ENCODE results near the gene CPEB4. TPM values are rescaled to one million over a fixed set of nuclear protein-coding genes. Genes with fewer than 3 reads are reported as not detected.

The CPEB4 gene
- total RNA-seq, 2 experiments from 2014 or later = 17.3 to 19.5 TPM

GRCh38 chr5:173883347-173883924 is 4.7 kb upstream of the CPEB4 start:
- Mint-ChIP-seq H3K9me3 (peaks cover 14% of the 10 kb centered on the region), H3K27ac (no peak overlapping the region), H3K4me1 (peaks cover 53% of the 10 kb centered on the region), H3K27me3 (no peaks in the 10 kb centered on the region), H3K4me3 (no peak overlapping the region), H3K36me3 (ENCODE audit: low read depth) (peaks cover 27% of the 10 kb centered on the region)
- ChIA-PET POLR2A (interaction anchor here (1.4 to 1.9 kb wide), 2 partner anchors 10 to 35 kb away, joined by 3 to 15 read pairs; no protein-coding TSS in a partner anchor), CTCF (interaction anchor here (1.1 to 2.4 kb wide), 5 partner anchors 13 to 268 kb away, joined by 3 to 17 read pairs (median 3); partner anchors contain the start of gene BOD1)
- no peak for DNase-seq

DNA sequence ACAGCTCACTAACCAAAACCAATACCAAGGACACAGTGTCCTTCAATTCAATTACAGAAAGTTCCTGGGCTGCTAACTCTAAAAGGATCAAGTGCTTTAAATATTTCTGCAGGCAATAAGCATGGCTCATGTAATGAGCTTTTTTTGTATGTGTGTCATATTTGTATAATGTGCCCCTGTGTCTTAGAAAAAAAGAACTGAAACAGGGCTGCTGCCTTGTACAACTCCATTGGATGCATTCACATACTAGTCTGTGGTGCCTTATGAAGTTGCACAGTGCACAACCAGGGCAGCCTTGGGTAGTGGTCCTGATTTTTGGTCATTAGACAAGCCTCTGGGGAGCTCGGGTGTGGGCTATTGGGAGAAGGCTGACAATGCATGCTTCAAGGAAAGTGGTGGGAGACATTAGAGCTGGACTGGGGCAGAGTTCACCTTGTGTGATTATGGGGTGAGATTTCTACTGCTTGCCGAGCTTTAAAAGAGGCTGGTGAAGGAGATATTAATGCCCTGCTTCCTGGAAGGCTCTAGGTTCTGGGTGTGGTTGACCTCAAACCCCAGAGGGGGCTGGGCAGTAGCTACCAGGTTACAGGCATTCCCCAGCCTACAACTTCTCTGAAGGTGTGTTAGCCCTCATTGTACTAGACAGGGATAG is 3.6 kb upstream of the CPEB4 start:
- POLR2A ChIA-PET = interaction anchor here (1.0 to 2.3 kb wide), 9 partner anchors 24 to 901 kb away, joined by 3 to 15 read pairs (median 4); partner anchors contain the start of gene ATP6V0E1
- no peaks in the 10 kb centered on the region for H3K27me3 Mint-ChIP-seq
- H3K27ac Mint-ChIP-seq = peak overlapping the region; percentile 82
- DNase-seq = peak; percentile 83
- CTCF ChIA-PET = interaction anchor here (0.8 to 2.4 kb wide), 9 partner anchors 12 to 269 kb away, joined by 3 to 17 read pairs (median 4); partner anchors contain the start of gene BOD1
- H3K9me3 Mint-ChIP-seq = peaks cover 14% of the 10 kb centered on the region
- peaks cover 30% of the 10 kb centered on the region for H3K36me3 Mint-ChIP-seq (ENCODE audit: low read depth)
- peak overlapping the region; percentile 36 for H3K4me3 Mint-ChIP-seq
- peaks cover 60% of the 10 kb centered on the region for H3K4me1 Mint-ChIP-seq

DNA sequence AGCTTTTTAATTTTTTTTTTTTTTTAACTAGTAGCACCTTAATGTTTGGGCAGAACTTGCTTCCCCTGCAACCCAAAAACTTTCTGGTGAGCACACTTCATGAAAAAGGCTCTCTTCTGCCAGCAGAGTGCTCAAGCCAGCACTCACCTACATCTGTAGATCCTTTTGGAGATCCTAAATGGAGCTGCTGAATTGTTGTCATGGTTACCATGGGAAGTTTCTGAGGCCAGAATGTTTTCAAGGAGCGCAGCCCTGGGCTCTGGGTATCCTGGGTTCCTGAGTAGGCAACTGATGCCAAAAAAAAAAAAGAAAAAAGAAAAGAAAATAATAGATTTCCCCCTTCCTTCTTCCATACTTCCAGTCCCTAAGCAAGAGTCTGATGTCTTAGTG is 3.1 kb upstream of the CPEB4 start:
- CTCF ChIA-PET = interaction anchor here (0.8 to 2.4 kb wide), 8 partner anchors 12 to 269 kb away, joined by 3 to 17 read pairs (median 4); partner anchors contain the start of gene BOD1
- Mint-ChIP-seq H3K9me3 (peaks cover 14% of the 10 kb centered on the region), H3K4me1 (peaks cover 65% of the 10 kb centered on the region), H3K27me3 (no peaks in the 10 kb centered on the region), H3K36me3 (ENCODE audit: low read depth) (peaks cover 33% of the 10 kb centered on the region), H3K4me3 (no peak overlapping the region), H3K27ac (peak overlapping the region; percentile 82)
- POLR2A ChIA-PET = interaction anchor here (1.0 to 2.3 kb wide), 9 partner anchors 23 to 901 kb away, joined by 3 to 15 read pairs (median 4); partner anchors contain the start of gene ATP6V0E1
- no peak for DNase-seq

DNA sequence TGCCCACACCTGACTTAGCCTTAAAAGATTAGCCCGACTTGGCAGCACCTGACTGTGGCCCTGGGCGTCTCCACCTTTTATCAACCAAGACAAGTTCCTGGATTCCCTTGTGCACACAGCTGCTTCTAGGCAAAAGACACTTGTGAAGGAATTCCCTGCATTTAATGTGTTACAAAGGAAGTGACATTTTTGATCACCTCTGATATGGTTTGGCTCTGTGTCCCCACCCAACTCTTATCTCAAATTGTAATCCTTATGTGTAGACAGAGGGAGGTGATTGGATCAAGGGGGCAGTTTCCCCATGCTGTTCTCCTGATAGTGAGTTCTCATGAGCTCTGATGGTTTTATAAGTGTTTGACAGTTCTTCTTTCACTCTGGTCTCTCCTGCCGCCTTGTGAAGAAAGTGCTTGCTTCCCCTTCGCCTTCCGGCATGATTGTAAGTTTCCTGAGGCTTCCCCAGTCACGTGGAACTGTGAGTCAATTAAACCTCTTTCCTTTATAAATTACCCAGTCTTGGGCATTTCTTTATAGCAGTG is 2.6 kb upstream of the CPEB4 start:
- CTCF ChIA-PET = interaction anchor here (1.0 to 2.4 kb wide), 6 partner anchors 11 to 270 kb away, joined by 3 to 17 read pairs (median 6); partner anchors contain the start of gene BOD1
- POLR2A ChIA-PET = interaction anchor here (1.0 to 3.0 kb wide), 11 partner anchors 23 to 902 kb away, joined by 3 to 19 read pairs (median 4); partner anchors contain the start of gene ATP6V0E1
- Mint-ChIP-seq H3K27ac (peak overlapping the region; percentile 82), H3K27me3 (no peaks in the 10 kb centered on the region), H3K36me3 (ENCODE audit: low read depth) (peaks cover 38% of the 10 kb centered on the region), H3K4me3 (peak overlapping the region; percentile 1), H3K4me1 (peaks cover 70% of the 10 kb centered on the region), H3K9me3 (peaks cover 14% of the 10 kb centered on the region)
- DNase-seq = no peak

DNA sequence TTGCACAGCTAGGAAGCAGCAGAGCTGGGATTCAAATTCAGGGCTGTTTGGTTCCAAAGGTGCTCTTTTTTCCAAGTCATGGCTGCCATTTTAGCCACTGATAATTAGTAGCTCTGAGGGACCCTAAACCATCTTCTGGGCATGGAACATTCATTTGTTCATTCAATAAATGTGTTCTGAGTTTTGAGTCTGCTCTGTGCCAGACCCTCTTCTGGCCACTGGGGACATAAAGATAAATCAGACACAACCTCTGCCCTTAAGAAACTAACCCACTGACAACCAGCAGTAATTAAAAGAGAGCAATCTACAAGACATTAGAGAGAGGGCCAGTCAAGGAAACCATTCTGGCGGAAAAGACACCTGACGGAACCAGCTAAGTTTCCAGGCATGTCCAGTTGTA is 2.0 kb upstream of the CPEB4 start:
- Mint-ChIP-seq H3K4me3 (no peak overlapping the region), H3K27me3 (no peaks in the 10 kb centered on the region), H3K27ac (no peak overlapping the region), H3K9me3 (peaks cover 14% of the 10 kb centered on the region), H3K4me1 (peaks cover 75% of the 10 kb centered on the region), H3K36me3 (ENCODE audit: low read depth) (peaks cover 42% of the 10 kb centered on the region)
- POLR2A ChIA-PET = interaction anchor here (0.6 to 3.0 kb wide), 5 partner anchors 26 to 269 kb away, joined by 3 to 19 read pairs (median 3); no protein-coding TSS in a partner anchor
- DNase-seq = no peak
- CTCF ChIA-PET = interaction anchor here (2.4 kb wide), 1 partner anchor 270 kb away, joined by 17 read pairs; the partner anchor contains the start of gene BOD1

DNA sequence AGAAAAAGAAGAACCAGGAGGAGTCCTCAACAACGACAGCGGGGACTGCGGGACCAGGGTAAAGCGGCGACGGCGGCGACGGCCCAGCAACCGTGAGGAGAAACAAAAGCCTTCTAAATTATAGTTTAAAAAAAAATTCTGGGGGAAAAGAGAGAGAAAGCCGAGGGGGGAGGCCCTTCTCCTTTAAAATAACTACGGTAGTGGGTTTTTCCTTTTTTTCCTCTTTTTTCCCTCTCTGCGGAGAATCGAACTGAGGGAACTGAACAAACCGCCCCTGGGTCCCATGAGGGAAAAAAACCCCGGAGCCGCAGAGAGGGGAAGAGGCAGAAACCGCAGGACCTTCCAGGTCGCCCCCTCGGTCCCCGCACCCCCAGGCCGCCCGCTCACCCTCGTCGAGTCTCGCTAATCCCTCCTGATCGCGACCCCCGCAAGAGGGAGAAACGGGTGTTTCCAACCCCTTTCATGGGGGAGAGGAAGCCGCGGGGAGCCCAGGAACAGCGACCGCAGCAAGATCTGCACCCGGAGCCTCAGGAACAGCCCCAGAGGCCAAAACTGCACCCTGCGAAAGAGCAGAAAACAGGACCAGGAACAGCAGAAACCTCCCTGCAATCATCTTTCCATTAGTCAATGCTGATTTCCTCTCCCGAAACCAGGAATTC is 453 bp downstream of the CPEB4 start:
- H3K27me3 Mint-ChIP-seq = no peaks in the 10 kb centered on the region
- H3K4me3 Mint-ChIP-seq = peak overlapping the region; percentile 99
- ChIA-PET CTCF (interaction anchor here (0.9 to 1.9 kb wide), 5 partner anchors 12 to 273 kb away, joined by 3 to 12 read pairs (median 8); partner anchors contain the start of gene BOD1), POLR2A (interaction anchor here (0.7 to 3.0 kb wide), 13 partner anchors 9 to 273 kb away, joined by 3 to 19 read pairs (median 4); no protein-coding TSS in a partner anchor)
- H3K4me1 Mint-ChIP-seq = peaks cover 80% of the 10 kb centered on the region
- peak overlapping the region; percentile 91 for H3K27ac Mint-ChIP-seq
- peak; percentile 22 for DNase-seq
- peaks cover 5% of the 10 kb centered on the region for H3K9me3 Mint-ChIP-seq
- peaks cover 39% of the 10 kb centered on the region for H3K36me3 Mint-ChIP-seq (ENCODE audit: low read depth)

DNA sequence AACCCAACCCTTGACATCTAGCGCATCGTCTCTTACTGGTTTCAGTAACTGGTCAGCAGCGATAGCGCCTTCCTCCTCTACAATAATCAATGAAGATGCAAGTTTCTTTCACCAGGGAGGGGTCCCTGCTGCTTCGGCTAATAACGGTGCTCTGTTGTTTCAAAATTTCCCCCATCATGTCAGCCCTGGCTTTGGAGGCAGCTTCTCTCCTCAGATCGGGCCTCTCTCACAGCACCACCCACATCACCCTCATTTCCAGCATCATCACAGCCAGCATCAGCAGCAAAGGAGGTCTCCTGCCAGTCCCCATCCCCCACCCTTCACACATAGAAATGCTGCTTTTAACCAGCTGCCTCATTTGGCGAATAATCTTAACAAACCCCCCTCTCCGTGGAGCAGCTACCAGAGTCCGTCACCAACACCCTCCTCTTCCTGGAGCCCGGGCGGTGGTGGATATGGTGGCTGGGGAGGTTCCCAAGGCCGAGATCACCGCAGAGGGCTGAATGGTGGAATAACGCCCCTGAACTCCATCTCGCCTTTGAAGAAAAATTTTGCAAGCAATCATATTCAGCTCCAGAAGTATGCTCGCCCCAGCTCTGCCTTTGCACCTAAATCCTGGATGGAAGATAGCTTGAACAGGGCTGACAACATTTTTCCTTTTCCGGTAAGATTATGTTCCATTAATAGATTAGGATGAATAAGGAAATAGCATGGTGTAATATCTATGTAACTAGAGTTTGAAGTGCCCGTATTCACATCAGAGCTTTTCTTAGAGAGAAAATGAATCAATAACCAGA is 2.2 kb downstream of the CPEB4 start:
- CTCF ChIA-PET = interaction anchor here (1.0 to 2.1 kb wide), 3 partner anchors 13 to 83 kb away, joined by 3 to 6 read pairs (median 4); no protein-coding TSS in a partner anchor
- Mint-ChIP-seq H3K9me3 (no peaks in the 10 kb centered on the region), H3K36me3 (ENCODE audit: low read depth) (peaks cover 35% of the 10 kb centered on the region), H3K27me3 (no peaks in the 10 kb centered on the region), H3K27ac (no peak overlapping the region), H3K4me3 (peak overlapping the region; percentile 56), H3K4me1 (peaks cover 69% of the 10 kb centered on the region)
- POLR2A ChIA-PET = interaction anchor here (1.0 to 2.0 kb wide), 5 partner anchors 11 to 274 kb away, joined by 3 to 12 read pairs (median 4); partner anchors contain the start of gene BOD1
- no peak for DNase-seq

DNA sequence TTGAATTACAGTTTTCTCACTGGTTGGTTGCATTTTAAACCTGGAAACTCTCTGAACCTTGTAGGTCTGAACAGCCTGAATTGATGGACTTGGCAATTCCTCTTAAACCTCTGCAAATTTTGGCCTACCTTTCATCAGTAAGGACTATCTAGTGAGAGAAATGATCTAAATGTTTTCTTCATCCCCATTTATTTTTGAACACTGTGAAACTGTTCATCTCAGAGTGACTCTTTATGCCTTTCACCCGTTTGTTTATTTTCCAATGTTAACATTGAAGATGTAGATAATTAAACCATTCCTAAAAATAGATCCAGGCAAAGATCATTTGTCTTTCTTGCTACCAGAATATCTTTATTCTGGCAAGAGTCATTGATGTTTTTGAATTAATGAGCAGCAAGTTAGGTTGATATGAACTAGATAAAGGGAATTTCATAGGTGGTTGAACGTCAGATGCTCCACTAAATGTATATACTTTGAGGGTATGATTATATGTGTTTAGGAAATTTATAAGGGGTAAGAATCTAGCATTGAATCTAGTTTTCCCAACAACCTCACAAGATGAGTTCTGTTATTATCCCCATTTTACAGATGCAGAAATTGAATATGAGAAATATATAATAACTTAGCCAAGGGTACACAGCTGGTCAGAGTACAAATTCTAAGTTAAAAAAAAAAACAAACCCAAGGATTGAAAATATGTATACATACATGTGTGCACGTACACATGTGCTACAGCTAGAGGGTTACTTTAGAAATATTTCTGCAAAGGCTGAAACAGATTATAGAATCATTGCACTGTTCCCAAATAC is 3.4 kb downstream of the CPEB4 start:
- Mint-ChIP-seq H3K27me3 (no peaks in the 10 kb centered on the region), H3K9me3 (no peaks in the 10 kb centered on the region), H3K27ac (no peak overlapping the region), H3K36me3 (ENCODE audit: low read depth) (peaks cover 31% of the 10 kb centered on the region), H3K4me3 (peak overlapping the region; percentile 57), H3K4me1 (peaks cover 61% of the 10 kb centered on the region)
- no peak for DNase-seq
- ChIA-PET CTCF (interaction anchor here (1.0 to 2.1 kb wide), 3 partner anchors 12 to 81 kb away, joined by 3 to 6 read pairs (median 4); no protein-coding TSS in a partner anchor), POLR2A (interaction anchor here (1.2 to 2.0 kb wide), 2 partner anchors 16 to 26 kb away, joined by 4 to 12 read pairs; no protein-coding TSS in a partner anchor)

GRCh38 chr5:173893192-173893561 is 5.0 kb downstream of the CPEB4 start:
- no peak overlapping the region for H3K27ac Mint-ChIP-seq
- ChIA-PET CTCF (interaction anchor here (0.6 kb wide), 1 partner anchor 162 kb away, joined by 3 read pairs; no protein-coding TSS in a partner anchor), POLR2A (interaction anchor here (1.3 kb wide), 1 partner anchor 10 kb away, joined by 4 read pairs; no protein-coding TSS in a partner anchor)

GRCh38 chr5:173895401-173896165 is 7.4 kb downstream of the CPEB4 start:
- Mint-ChIP-seq H3K9me3 (no peaks in the 10 kb centered on the region), H3K27me3 (no peaks in the 10 kb centered on the region), H3K27ac (no peak overlapping the region), H3K4me3 (no peak overlapping the region), H3K4me1 (peaks cover 27% of the 10 kb centered on the region), H3K36me3 (ENCODE audit: low read depth) (peaks cover 15% of the 10 kb centered on the region)
- POLR2A ChIA-PET = no interaction called here
- CTCF ChIA-PET = interaction anchor here (2.2 kb wide), 1 partner anchor 30 kb away, joined by 7 read pairs; no protein-coding TSS in a partner anchor
- no peak for DNase-seq

More at GRCh38 chr5:173893192-173893561, 5.0 kb downstream of the CPEB4 start:
- Mint-ChIP-seq H3K9me3 (no peaks in the 10 kb centered on the region), H3K36me3 (ENCODE audit: low read depth) (peaks cover 29% of the 10 kb centered on the region), H3K4me3 (no peak overlapping the region), H3K4me1 (peaks cover 46% of the 10 kb centered on the region), H3K27me3 (no peaks in the 10 kb centered on the region)
- DNase-seq = no peak

Measured in activated CD4-positive, alpha-beta memory T cell treated with anti-CD3 and anti-CD28 coated beads, Interleukin-2, amount 10 ng/mL, durations not matched to agents 7 days and 5 days (primary cell).